Left renal pelvis (tissue), 4 donors: ENCODE data around the gene SCP2. TPM values are rescaled to one million over a fixed set of nuclear protein-coding genes. Genes with fewer than 3 reads are reported as not detected.

Source experiments
- DNase-seq, 4 donors: peaks; one replicate each; pipeline ENCODE4 v3.0.0-alpha.2; 2013; ENCODE audit warnings: low read depth in 4 of 4, low spot score in 3 of 4
- polyA plus RNA-seq, 4 donors: library from polyadenylated mRNA; unstranded; fragments of 120-200 nt; gene quantifications; one replicate each; pipeline ENCODE4 v1.2.1, GENCODE V29; 2013; ENCODE audit not compliant: insufficient read length in 4 of 4

The SCP2 gene
- polyA plus RNA-seq, 4 donors, result 141 to 229 (median 205) TPM

DNA sequence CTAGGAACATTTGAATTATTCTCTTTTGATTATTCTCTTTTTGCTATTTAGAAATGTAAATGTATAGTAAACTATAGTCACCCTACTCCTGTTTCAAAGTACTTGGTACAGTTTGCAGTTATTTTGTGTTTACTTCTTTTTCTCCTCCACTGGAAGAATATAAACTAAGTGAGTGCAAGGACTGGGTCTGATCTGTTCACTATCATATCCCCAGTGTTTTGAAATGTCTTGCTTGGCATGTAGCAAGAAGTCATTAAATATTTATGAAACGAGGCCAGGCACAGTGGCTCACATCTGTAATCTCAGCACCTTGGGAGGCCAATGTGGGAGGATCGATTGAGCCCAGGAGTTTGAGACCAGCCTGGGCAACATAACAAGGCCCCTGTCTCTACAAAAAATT is 99.2 kb downstream of the SCP2 start:
- DNase-seq, result no peak

DNA sequence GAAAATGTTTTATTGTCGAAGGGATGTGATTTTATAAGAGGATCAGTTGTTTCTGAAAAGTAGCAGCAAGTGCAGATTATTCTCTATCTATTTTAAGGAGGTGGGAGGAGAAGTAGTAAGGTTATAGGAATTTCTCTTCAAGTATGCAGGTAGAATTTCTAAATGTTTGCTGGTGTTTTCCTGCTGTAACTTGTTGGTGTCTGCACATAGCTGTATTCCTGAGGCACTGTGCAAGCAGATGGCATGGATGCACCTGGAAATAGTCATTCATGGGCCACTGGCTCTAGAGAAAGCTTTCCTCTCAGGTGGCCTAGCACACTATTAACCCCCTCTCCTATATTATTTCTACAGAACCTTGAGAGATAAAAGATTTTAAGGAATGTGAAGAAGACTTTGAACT is 104.7 kb downstream of the SCP2 start:
- DNase-seq, result no peak

DNA sequence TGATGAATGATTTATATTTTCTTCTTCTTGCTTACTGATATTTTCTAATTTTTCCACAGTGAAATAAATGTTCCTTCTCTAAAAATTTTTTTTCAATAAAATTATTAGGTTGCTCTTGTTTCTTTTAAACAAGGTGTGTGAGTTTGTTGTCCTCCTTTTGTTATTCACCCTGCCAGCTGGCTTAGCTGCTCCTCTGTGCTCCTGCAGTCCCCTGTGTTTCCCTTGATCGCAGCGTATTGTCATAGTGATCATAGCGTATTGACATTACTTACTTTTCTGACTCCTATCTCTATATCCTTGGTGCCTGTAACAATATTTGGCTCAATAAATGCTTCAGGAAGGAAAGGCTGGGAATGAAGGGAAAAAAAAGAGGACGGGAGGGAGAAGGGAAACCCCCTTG is 110.1 kb downstream of the SCP2 start:
- no peak for DNase-seq

DNA sequence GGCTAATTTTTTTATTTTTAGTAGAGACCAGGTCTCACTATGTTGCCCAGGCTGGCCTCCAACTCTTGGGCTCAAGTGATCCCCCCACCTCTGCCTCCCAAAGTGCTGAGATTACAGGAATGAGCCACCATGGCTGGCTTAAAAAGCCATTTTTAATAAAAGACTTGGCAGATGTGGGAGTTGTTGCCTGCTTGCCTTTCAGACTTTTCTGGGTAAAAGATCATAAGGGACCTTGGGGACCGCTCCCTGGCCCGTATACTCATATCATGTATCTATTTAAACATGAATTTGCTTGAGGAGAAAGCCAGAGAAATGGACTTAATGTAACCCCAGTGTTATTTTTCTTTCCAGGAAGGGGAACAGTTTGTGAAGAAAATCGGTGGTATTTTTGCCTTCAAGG is 111.5 kb downstream of the SCP2 start:
- no peak for DNase-seq

DNA sequence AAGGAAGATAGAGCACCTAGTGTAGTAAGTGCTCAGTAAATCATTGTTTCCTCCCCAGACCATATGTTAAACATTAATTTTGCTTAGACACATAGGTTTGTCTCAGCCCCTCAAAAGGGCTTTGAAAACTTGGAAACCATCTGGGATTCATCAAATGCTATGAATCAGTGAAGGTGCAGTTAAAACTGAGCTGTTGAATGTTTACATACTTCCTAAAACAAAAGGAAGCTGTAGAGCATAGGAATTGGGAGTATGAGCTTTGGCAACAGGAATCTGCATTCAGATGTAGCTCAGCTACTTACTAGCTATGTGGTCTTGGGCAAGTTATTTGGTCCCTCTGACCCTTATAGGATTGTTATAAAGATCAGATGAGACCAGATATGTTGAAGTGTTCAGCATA is 116.2 kb downstream of the SCP2 start:
- no peak for DNase-seq

DNA sequence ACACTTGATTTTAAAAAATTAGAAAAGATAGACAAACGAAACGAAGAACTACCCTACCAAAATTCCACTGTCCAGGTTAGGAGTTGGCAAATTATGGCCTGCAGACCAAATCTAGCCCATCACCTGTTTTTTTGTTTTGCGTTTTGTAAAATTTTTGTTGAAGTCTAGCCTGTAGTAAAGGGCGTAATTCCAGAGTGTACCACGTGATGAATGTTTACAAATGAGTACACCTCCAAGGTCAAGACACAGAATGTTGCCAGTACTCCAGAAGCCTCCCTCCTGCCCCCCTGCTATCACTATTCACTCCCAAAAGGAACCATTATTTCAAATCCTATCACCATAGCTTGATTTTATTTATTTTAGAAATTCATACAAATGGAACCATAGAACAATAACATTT is 117.8 kb downstream of the SCP2 start:
- no peak for DNase-seq

DNA sequence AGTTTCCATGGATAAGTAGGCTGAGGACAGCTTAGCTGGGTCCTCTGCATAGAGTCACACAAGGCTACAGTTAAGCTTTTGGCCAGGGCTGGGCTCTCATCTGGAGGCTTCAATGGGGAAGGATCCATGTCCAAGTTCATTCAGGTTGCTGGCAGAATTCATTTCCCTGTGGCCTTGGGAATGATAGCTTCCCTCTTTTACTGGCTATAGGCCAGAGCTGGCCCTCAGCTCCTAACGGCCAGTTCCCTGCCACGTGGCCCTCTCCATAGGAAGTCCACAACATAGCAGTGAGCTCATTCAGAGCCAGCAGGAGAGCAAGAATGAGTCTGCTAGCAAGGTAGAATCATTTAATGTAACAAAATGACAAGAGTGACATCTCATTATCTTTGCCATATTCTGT is 119.9 kb downstream of the SCP2 start:
- DNase-seq, result no peak

DNA sequence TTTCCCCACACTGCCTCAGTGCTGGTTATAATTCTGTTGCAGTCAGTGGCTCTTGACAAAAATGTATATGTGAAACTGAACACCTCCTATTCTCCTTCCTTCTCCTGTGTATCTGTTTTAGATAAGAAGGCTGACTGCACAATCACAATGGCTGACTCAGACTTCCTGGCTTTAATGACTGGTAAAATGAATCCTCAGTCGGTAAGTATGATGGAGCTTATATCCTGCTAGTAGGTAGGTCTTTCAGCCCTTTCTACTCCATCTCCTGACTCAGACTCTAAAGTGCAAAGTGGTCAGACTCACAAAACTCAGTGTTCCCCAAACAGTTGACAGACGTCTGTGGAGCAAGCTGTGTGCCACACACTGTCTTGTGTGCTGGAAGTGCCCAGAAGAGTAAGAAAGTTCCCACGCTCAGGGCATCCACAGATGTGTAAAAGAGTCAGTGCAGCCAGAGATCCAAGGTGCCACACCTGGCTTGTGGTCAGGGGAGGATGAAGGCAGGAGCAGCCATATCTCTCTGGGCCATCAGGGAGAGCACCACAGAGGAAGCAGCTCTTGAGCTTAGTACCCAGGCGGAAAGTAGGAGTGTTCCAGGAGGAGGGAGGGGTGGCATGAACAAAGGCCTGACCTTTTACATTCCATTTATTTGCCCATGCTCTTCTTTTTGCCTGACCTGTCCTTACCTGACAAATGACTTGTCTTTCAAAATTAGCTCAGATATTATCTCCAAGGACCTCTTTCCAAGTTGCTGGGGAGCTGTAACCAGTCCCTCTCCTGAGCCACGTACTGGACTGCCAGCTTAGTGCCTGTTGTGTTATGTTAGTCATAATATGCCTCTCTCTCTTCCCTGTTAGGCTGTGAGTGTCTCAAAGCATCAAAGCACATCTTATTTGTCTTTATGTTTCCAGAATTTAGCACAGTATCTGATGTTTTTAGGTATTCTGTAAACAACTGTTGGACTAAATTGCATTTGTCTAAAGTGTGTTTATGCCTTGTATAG is 121.0 kb downstream of the SCP2 start:
- no peak for DNase-seq

DNA sequence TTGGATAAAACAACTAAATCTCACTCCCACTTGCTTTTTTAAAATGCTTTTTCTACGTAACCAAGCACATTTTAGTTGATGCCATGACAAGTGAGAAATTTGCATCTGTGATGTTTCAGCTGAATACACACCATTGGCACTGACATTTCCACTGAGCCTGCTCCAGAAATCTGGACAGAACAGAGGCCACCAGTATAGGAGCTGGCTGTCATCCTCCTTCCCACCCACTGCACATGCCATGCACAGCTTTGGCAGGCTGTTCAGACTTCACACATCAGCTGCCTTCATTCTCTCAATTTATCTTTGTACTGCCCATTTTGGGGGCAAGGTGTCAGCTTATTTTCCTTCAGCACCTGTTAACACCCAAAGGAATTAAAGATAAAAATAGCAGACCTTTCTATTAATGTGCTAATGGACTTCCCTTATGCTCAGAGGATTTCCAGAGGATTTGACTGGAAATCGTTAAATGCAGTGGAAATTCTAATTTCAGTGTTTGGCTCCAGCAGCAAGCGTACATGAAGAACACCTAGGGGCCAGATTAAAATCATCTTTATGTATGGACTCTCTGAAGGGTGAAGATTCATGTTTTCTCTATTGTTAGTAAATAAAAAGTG is 122.0 kb downstream of the SCP2 start:
- DNase-seq, result no peak

DNA sequence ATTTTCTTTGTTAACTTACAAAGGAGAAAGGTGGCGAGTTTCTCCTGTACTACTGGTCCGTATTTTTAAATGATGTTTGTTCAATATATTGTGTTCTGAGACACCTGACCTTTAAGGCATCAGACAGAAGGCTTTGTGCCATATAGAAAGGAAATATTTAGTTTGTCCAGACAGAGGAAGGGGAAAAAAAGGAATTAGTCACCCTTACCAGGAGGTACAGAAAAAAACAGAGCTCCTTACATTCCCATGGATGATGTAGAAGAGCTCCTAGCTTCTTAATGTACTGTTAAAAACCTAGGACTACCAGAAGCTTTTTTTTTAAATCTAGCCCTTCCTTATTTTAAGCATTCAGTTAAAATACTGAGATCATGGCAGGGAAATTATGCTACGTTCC is 122.5 kb downstream of the SCP2 start:
- no peak for DNase-seq

DNA sequence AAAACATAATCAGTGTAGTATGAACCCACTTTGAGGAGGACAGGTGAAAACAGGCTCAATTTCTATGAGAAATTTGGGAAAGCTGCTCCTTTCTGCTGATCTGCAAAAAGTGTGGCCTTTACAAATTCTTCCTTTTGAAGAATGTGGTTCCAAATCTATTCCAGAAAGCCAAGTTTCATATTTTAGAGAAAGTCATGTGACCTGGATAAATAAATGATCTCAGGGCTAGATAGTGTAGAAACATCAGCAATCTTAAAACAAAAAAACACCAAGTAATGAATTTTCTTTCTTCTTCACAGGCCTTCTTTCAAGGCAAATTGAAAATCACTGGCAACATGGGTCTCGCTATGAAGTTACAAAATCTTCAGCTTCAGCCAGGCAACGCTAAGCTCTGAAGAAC is 123.2 kb downstream of the SCP2 start:
- DNase-seq, result no peak

DNA sequence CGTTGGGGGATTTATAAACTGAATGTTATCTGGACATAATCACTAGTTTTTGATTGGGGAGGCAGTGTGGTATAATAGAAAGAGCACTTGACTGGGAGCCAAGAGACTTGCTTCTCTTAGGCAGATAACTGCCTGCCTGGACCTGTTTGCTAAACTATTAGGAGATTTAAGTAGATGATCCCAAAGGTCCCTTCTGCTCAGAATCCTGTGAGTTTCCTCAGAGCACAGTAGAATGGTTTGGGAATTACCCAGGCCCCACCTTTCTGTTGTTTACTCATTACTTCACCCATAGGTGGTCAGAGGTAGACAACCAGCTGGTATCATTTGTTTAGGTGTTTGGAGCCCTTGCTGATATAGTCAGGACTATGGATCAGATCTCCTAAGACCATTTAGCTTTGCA is 124.6 kb downstream of the SCP2 start:
- no peak for DNase-seq

DNA sequence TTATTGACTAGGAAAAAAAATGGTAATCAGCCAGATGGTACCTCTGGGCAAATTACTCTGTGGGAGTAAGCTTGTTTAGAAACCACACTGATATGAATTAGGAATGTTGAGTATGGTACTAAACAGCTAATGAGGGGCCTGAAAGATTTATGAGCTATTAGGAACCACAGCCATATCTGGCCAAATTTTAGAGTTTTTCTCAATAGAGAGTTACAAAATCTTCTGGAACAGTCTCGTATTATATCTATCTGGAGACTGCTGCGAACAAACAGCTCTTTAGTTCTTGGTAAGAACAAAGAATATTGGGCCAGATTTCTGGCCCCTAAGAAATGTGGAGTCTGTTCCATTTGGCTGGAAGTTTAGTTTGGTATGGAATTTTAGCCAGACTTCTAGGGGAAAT is 130.1 kb downstream of the SCP2 start:
- DNase-seq, result no peak

DNA sequence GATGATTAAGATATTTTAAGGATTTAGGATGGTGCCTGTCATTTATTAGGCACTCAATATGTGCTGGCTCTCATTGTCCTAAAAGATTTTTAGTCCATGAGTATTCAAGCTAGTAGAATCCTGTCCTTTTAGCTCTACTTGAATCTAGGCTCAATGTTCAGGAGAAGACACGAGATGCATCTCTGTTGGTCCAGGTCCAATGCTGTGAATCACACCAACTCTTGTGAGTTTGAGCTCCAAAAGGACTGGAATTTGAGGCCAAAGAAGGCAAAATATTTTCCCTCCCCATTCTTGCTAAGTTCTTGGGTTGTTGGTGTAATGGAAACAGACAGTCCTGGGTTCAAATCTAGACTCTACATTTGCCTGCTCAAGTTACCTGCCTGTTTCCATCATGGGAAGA is 133.5 kb downstream of the SCP2 start:
- no peak for DNase-seq

DNA sequence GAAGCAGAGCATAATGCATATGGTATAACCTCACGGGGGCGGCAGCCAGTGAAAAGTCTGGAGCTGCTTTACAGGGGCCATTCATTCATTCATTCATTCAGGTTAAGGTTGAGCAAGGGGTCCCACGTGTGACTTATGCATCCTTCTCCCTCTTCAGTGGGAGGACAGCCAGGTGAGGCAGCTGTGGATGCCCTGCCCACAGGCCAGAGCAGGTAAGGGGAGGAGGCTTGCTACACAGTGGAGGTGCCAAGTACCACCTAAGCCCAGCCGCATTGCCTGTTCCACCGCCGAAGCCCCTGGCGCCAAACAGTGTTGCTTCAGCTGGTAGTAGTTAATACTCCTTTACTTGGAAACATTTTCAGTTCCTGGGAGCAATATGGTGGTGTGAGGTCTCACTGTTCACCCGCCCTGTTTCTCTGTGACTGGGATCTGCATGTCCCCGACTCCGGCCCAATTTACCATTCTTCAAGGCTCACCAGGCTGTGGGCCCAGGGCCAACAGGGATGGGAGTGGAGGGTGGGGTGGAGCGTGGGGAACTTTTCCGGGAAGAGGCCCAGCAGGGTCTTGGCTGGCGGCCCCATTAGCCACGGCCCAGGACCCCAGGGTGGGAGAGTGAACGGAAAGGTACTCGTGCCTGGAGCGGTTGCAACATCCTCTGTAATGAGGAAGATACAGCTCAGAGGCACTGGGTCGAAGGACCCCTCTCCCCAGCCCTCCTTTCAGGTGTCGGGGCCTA is 134.2 kb downstream of the SCP2 start:
- DNase-seq, result no peak

DNA sequence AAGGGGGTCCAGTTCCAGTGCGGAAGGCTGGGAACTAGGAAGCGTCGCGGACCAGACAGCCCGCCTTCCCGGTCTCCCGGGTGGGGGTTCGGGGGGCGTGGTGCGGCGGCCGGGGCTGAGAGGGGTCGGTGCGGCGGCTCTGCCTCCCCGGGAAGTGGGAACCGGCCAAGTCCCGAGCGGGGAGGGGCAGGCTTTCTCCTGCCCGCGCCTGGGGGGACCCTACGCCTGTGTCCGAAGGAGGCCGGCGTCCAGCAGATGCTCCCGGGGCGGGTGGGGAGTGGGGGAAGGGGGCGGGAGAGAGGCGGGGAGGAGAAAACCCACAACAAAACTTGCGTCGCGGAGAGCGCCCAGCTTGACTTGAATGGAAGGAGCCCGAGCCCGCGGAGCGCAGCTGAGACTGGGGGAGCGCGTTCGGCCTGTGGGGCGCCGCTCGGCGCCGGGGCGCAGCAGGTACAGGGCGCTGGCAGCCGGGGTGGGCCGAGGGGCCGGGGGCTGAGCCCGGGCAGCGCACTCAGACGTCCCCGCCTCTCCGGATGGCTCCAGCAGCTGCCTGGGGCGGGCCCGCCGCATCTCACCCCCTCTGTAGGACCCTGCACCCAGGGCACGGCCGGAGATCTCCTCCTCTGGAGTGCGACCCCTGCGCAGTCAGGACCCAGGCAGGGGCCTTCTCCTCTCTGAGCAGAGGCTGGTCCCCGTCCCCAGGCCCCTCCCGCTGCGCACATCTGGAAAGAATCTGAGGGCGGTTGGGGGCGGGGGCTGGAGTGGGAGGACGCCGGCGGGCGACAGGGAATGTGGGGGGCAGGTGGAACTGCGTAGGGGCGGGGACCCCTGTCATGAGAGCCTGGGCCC is 135.0 kb downstream of the SCP2 start, which contains the start of gene PODN:
TSS of gene PODN (plus strand) at position 355 of the 849 bp plus-strand sequence. CDS start 7,643 bp downstream, outside the sequence.
- no peak for DNase-seq

DNA sequence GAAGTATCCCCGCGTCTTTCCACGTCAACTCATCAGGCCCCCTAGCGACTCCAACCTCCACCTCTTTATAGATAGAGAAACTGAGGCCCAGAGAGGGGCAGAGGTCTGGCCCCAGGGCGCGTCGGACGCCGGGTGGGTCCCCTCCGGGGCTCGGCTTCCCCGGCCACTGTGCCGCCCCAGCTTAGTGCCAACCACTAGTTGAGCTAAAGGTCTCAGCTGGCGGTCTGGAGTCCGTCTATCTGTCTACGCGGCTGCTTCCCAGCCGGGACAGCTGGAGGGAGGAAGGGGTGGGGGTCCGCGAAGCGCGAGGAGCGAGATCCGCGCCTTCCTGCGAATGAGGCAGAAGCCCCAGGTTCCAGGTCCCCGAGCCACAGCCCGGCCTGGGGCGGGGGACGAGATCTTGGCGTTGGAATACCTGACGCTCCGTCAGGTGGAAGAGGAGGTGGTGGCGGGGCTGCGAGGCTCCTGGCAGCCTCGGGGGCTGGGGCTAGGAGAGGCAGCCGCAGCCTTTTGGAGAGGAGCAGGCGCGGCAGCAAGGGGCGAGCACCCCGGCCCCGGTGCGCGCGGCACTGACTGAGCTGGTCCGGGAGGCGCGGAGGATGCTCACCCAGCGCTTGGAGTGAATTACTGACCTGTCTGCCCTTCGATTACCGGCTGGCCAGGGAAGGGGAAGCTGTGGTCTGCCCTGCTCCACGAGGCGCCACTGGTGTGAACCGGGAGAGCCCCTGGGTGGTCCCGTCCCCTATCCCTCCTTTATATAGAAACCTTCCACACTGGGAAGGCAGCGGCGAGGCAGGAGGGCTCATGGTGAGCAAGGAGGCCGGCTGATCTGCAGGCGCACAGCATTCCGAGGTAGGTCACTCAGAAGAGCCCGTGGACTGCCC is 135.9 kb downstream of the SCP2 start:
- DNase-seq, result no peak

DNA sequence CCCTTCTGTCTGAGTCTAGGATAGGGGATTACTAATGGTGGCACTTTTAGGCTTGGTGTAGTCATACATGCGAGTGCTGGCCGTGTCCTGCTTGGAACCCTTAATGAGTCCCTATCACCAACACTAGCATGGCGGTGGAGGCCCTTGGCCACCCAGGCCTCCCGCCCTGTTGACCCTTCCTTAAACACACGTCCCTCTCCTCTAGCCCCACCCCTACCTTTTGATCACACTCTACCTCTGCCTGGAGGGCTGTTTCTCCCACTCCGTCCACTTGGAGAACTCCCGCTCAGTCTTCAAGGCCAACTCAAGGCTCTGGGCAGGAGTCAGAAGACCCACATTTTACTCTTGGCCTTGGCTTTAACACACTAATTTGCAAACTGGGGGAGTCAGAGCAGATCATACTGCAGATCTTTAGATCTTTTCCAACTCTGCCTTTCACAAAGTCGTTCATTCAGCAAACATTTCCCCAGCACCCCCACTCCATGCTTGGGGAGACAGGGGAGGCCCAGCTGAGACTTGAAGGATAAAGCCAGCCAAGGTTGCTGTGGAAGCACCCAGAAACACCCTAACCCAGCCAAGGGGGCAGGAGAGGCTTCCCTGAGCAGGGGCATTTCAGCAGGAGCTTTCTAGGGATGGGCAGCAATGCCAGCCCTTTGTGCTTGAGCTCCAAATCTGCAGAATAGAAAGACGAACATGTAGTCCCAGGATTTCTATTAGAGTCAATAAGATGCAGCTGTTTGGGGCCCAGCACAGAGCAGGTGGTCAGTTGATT is 136.9 kb downstream of the SCP2 start:
- DNase-seq, result no peak

DNA sequence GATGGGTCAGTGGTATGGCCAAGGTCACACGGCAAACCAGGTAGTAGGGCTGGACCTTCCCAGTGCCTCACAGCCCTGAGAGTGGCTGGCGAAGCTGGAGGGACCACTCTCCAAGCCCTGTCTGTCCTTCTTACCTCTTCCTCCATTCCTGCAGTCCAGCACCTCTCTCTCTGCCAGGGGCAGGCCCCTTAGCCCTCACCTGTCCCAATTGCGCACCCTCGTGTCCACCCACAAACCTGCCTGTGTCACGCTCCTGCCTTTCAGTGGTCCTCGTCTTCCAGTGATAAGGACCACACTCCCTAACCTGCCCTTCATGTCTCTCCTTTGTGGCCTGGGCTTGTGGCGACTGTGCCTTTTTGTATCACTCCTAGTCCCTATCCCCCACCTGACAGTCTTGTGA is 138.3 kb downstream of the SCP2 start:
- DNase-seq, result no peak
